ENCODE measurements around the gene ATN1. TPM values are rescaled to one million over a fixed set of nuclear protein-coding genes. Genes with fewer than 3 reads are reported as not detected.
"Not testable (repeated sequence)": the region's sequence is repeated elsewhere in the genome, so short reads cannot be mapped to it uniquely, and the experiment has no call there.

ATN1 gene
- total RNA-seq (10 to 100 TPM; 38.4 to 82.9 (median 67.2) TPM), polyA plus RNA-seq (10 to 100 TPM; 61.3 to 65.6 TPM)
- long read RNA-seq, donor 1, partial matches to known transcripts, result 20 of 30 reads
- long read RNA-seq, donor 1, other reads (novel, unspliced or antisense), result 10 of 30 reads
- long read RNA-seq, donor 2, partial matches to known transcripts, result 21 of 23 reads
- long read RNA-seq, donor 2, other reads (novel, unspliced or antisense), result 2 of 23 reads
- long read RNA-seq, donor 3, partial matches to known transcripts, result 19 of 23 reads
- long read RNA-seq, donor 3, other reads (novel, unspliced or antisense), result 4 of 23 reads

- Histone ChIP-seq H3K4me3 (peak within 1 kb of the TSS; percentile 67 to 98 (median 83)), H3K4me1 (peaks cover 12 to 79% (median 58%) of the 10 kb centered on the region in 12 donors), H3K27me3 (no peaks in the 10 kb centered on the region), H3K36me3 (peaks cover 0 to 9% (median 0%) of the 10 kb centered on the region in 9 donors), H3K27ac (peak within 1 kb of the TSS; percentile 87 to 98 (median 96)), H3K9me3 (no peaks in the 10 kb centered on the region)
- WGBS, 4 donors, result 0 to 1% (median 1%) methylated on average over 41 to 66 of the region's 66 CpGs
- intact Hi-C loops (cut with DNase I), result loop anchor here in 2 of 10 donors (5.0 kb wide), 2 partner anchors 55 to 185 kb away; partner anchors contain the start of gene SPSB2 (in 1 of the 2)
- no peak for TF ChIP-seq CTCF (IDR thresholded peaks at IDR 0.05)
- TF ChIP-seq POLR2A (IDR thresholded peaks at IDR 0.05), result peak in 1 of 2 donors; percentile 38
- DNase-seq (peak; percentile 89 to 91 (median 90)), ATAC-seq (peak; percentile 23 to 65 (median 60))
Observed at GRCh38 chr12:6927379-6928021, at the start of gene ATN1. ATN1 (plus strand) TSS chr12:6927959; CDS start chr12:6934002, 6,043 bp downstream.

GRCh38 chr12:6879824-6880223, 47.9 kb upstream of the ATN1 start:
- H3K27ac ChIP-seq, DNase-seq, H3K4me1 ChIP-seq, H3K4me3 ChIP-seq, ATAC-seq, H3K27me3 ChIP-seq, H3K9me3 ChIP-seq: not testable (repeated sequence)
- intact Hi-C loops (cut with DNase I), result loop anchor here in 1 of 10 donors (10.0 kb wide), 1 partner anchor 85 kb away; no protein-coding TSS in a partner anchor
- WGBS, 4 donors, result 91 to 95% (median 92%) methylated on average over 11 of the region's 11 CpGs
- H3K36me3 ChIP-seq, result peaks cover 0 to 27% (median 12%) of the 10 kb centered on the region in 9 donors

GRCh38 chr12:6883252-6883651, 44.5 kb upstream of the ATN1 start:
- no peaks in the 10 kb centered on the region for H3K4me1 ChIP-seq
- intact Hi-C loops (cut with DNase I), result no loop called here
- H3K9me3 ChIP-seq, result no peaks in the 10 kb centered on the region
- WGBS, 4 donors, result 97 to 100% (median 98%) methylated on average over 5 of the region's 5 CpGs
- no peaks in the 10 kb centered on the region for H3K27me3 ChIP-seq
- peaks cover 0 to 25% (median 15%) of the 10 kb centered on the region in 9 donors for H3K36me3 ChIP-seq
- ATAC-seq (no peak), DNase-seq (no peak)
- no peak overlapping the region for H3K4me3 ChIP-seq
- TF ChIP-seq POLR2A (IDR thresholded peaks at IDR 0.05) (no peak), CTCF (IDR thresholded peaks at IDR 0.05) (no peak)
- no peak overlapping the region for H3K27ac ChIP-seq

- ATAC-seq (peak in 2 of 4 donors; percentile 34 to 45), DNase-seq (no peak)
- no peak for TF ChIP-seq POLR2A (IDR thresholded peaks at IDR 0.05)
- no peak for TF ChIP-seq CTCF (IDR thresholded peaks at IDR 0.05)
- 90 to 97% (median 95%) methylated on average over 5 to 11 of the region's 11 CpGs for WGBS, 4 donors
- Histone ChIP-seq H3K4me3 (no peak overlapping the region), H3K4me1 (no peaks in the 10 kb centered on the region), H3K36me3 (peaks cover 0 to 25% (median 15%) of the 10 kb centered on the region in 9 donors), H3K9me3 (no peaks in the 10 kb centered on the region), H3K27me3 (no peaks in the 10 kb centered on the region), H3K27ac (no peak overlapping the region)
- intact Hi-C loops (cut with DNase I), result no loop called here
Observed at GRCh38 chr12:6883683-6884082, 44.1 kb upstream of the ATN1 start.

All from heart left ventricle (tissue), 16 donors.